Right lobe of liver (tissue), 4 donors: ENCODE results near the gene PLA2G15.

ENCODE experiments used
- POLR2A ChIP-seq: fragments of 450-650 bp; IDR thresholded peaks from one replicate; pipeline ENCODE4 v1.6.1; 2017; ENCODE audit warnings: antibody characterized with exemption, mild to moderate bottlenecking
- TF ChIP-seq, protein P1 (sequence below), 4 donors: fragments of 200-600 bp in 3 of 4; fragments of 450-650 bp in 1 of 4; IDR thresholded peaks; one replicate each; pipeline versions ENCODE4 v1.5.1 to v1.8.0; 2016 to 2022; ENCODE audit warnings: antibody characterized with exemption in 4 of 4, mild to moderate bottlenecking in 2 of 4
- donor health status: DM: no; HTN: no; CAD: no.
- donor health status: DM: no; HTN: no; CAD: no.
- donor health status: DM: no; HTN: yes; CAD: no.

DNA sequence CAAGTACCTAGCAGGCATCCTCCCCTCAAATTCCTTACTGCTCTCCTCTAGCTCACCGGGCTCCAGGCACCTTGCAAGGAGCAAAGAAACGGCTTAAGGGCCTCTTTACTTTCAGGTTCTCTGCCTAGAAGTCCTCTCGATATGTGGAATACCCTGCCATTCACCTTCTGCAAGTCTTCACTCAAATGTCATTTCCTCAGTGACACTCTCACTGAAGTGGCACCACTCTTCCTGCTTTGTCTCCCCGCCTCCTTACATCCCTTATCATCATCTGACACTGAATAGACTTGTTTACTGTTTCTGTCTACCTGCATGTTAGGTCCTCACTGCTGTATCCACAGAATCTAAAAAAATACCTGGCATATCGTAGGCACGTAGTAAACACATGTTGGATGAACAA is 64.6 kb downstream of the PLA2G15 start:
- TF ChIP-seq, protein P1, sequence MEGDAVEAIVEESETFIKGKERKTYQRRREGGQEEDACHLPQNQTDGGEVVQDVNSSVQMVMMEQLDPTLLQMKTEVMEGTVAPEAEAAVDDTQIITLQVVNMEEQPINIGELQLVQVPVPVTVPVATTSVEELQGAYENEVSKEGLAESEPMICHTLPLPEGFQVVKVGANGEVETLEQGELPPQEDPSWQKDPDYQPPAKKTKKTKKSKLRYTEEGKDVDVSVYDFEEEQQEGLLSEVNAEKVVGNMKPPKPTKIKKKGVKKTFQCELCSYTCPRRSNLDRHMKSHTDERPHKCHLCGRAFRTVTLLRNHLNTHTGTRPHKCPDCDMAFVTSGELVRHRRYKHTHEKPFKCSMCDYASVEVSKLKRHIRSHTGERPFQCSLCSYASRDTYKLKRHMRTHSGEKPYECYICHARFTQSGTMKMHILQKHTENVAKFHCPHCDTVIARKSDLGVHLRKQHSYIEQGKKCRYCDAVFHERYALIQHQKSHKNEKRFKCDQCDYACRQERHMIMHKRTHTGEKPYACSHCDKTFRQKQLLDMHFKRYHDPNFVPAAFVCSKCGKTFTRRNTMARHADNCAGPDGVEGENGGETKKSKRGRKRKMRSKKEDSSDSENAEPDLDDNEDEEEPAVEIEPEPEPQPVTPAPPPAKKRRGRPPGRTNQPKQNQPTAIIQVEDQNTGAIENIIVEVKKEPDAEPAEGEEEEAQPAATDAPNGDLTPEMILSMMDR (IDR thresholded peaks at IDR 0.05): no peak
- no peak for TF ChIP-seq POLR2A
